IMR-90 (cell line): ENCODE measurements around the gene GYG2.
"Not testable (repeated sequence)": the region's sequence is repeated elsewhere in the genome, so short reads cannot be mapped to it uniquely, and the experiment has no call there.

ENCODE experiments used
- CEBPB ChIP-seq: IDR thresholded peaks from 2 replicates; pipeline ENCODE4 v1.6.1; 2012; ENCODE audit warnings: low read depth, low read length, improper control_type of control experiment
- CTCF ChIP-seq: conservative IDR thresholded peaks from 2 replicates; pipeline ENCODE4 v1.5.1; 2012; ENCODE audit warnings: mild to moderate bottlenecking, low read depth, low read length, improper control_type of control experiment
- MAFK ChIP-seq: IDR thresholded peaks from 2 replicates; pipeline ENCODE4 v1.6.1; 2012; ENCODE audit warnings: low read depth, low read length, improper control_type of control experiment
- MAZ ChIP-seq: IDR thresholded peaks from 2 replicates; pipeline ENCODE4 v1.6.1; 2012; ENCODE audit warnings: low read depth, mild to moderate bottlenecking, low read length, improper control_type of control experiment, moderate library complexity, borderline replicate concordance
- MXI1 ChIP-seq: IDR thresholded peaks from 2 replicates; pipeline ENCODE4 v1.6.1; 2012; ENCODE audit warnings: low read depth, mild to moderate bottlenecking, low read length, moderate library complexity, borderline replicate concordance
- POLR2A ChIP-seq: IDR thresholded peaks from 2 replicates; pipeline ENCODE4 v1.6.1; 2012; ENCODE audit warnings: mild to moderate bottlenecking, low read depth, low read length
- TF ChIP-seq, protein P1 (sequence below): fragments of 150-350 bp; IDR thresholded peaks from 2 replicates; pipeline ENCODE4 v1.6.1; 2017; ENCODE audit warnings: mild to moderate bottlenecking, antibody characterized with exemption, low read length, low read depth

- TF ChIP-seq CTCF, result 0 out of 2 replicates have a peak, but pooled peaks have one; percentile 21
- TF ChIP-seq, protein P1, sequence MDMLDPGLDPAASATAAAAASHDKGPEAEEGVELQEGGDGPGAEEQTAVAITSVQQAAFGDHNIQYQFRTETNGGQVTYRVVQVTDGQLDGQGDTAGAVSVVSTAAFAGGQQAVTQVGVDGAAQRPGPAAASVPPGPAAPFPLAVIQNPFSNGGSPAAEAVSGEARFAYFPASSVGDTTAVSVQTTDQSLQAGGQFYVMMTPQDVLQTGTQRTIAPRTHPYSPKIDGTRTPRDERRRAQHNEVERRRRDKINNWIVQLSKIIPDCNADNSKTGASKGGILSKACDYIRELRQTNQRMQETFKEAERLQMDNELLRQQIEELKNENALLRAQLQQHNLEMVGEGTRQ, result not testable (repeated sequence)
- TF ChIP-seq MXI1, POLR2A, MAZ, CEBPB, MAFK: not testable (repeated sequence)
Observed at GRCh38 chrX:2889706-2890490, 61.2 kb downstream of the GYG2 start.
